HG03066 (cell line): ENCODE measurements around the gene BTBD18.

ENCODE experiments used
- ATAC-seq: cut with Tn5 transposase; IDR thresholded peaks from one replicate; pipeline ENCODE4 v1.9.1; 2021; ENCODE audit warnings: low read depth; ENCODE audit not compliant: unreplicated experiment

BTBD18 gene

DNA sequence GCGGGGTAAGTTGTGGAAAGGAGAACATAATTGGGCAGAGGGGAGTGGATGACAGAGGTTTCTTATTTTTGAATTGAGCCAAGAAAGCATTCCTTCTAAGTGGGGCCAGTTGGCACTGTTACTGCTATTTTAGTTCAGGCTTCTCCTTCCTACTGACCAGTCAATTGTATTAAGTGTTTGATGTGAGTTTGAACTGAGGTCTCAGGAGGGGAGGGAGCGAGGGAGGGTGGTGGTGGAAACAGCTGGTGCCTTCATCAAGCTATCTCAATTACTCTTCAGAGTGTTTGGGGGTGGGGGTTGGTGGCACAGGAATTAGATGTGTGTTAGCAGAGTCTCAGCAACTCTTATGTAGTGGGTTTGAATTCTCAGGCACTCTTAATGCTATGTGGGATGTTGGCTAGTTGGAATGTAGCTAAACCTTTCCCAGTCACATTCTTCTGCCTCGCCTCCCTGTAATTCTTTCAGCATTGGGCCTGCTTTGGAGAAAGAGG lies 24.5 kb upstream of the BTBD18 start:
- ATAC-seq: no peak

DNA sequence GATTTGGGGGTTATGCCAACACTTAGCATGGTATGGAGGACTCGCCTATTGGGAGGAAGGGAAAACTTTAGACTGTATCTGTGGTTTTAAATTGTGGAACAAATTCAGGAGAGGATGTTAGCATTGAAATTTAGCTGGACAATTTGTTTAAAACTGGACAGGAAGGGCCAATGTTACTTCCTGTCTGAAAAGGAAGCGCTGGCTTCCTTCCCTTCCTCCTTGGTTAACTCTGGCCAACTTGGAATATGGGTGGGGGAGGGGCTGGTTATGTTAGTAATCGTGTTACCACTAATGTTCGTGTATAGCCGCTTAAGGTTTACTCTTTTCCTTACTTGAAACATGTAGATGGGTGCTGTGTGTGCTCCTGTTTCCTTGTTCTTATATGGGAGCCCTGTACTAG lies 23.9 kb upstream of the BTBD18 start:
- no peak for ATAC-seq

DNA sequence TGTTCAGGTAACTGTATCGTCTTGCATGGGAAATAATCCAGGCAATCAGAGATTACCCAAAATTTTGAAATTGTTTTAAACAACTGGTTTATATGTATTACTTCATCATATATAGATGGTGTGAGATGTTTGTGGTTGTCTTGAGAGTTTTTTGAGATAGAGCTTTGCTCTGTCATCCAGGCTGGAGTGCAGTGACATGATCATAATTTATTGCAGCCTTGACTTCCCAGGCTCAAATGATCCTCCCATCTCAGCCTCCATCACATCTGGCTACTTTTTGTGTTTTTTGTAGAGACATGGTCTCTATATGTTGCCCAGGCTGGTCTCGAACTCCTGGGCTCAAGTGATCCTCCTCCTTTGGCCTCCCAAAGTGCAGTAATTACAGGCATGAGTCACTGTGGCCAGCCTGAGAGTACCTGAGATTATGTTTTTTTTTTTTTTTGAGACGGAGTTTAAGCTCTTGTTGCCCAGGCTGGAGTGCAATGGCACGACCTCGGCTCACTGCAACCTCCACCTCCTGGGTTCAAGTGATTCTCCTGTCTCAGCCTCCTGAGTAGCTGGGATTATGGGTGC lies 21.5 kb upstream of the BTBD18 start:
- ATAC-seq: no peak

DNA sequence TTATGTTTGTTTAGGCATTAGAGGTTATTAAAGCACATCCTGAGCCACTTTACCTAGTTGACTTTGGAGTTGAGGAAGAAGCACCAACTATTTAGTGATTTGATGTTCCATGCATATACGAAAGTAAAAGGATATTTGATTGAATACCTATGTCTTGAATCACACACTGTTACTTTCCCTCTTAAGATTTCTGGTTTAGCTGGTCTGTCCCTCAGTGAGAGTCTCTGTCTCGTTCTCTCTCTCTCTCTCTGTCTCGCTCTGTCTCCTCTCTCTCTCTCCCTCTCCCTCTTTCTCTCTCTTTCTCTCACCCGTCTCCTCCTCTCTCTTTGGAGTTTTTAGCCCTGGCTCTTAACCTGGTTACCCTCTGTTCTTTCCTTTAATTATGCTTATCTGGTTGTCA lies 20.9 kb upstream of the BTBD18 start:
- ATAC-seq: no peak

DNA sequence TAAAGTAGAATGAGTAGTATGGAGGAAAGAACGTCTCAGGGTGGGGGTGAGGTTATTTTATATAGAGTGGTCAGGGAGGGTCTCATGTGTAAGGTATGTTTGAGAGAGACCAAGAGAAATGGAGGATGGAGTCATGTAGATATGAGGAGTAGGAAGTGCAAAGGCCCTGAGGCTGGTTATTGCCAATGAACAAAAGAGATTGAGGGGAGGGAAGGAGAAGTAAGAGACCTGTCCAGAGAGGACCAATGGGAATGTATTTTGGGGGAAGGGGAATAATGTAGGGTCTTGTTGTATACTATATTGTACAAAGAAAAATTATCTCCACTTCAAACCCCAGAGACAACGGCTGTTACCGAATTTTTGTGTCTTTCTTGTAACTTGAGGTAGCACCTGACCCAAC lies 19.7 kb upstream of the BTBD18 start:
- ATAC-seq: no peak

DNA sequence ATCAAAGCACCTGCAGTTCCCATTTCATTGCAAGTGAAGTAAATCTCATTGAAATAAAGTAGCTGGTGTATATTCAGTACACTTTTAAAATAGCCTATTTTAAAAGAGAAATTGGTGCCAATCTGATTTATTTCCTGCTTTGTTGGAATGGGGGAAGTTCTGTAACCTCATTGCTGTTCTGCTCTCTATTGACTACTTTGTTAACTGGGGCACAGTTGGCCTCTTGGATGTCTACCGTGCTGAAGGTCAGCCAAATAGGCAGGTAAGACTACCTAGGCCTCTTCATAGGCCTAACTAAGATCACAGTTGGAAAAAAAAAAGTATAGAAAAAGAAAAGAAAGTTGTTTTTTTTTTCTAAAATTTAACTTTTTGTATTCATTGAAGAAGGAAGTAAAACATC lies 19.2 kb upstream of the BTBD18 start:
- no peak for ATAC-seq

DNA sequence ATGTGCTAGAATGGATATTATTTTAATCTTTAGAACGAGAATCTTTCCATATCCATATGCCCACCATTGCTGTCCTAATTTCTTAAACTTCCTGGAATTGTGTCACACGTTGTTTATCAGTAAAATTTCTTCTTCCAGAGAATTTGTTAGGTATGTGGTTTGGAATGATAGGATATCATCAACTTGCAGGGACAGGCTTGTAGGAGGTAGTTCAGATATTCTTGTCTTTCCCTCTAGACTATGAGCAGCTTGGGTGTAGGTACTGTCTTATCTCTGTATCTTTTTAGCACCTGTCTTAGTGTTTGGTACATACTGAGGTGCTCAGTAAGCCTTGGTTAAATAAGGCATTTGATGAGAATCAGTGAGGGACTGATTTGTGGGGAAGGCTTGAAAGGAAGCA lies 13.4 kb upstream of the BTBD18 start:
- ATAC-seq: no peak

DNA sequence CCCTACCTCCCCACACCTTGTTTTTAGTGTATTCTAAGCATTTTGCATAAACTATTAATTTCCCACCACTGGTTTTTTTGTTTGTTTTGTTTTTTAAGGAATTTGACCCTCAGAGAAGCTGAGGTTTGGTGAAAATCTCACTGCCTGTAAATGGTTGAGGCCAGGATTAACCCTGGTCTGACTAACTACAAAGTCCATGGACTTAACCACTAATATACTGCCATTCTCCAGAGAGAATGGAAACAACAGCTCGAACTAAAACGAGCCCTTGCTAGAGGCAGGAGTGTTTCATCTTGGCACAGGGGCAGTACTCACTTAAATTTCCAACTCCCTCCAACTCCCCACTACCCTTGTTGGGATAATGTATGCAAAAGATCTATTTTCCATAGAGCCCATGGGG lies 12.9 kb upstream of the BTBD18 start:
- no peak for ATAC-seq

DNA sequence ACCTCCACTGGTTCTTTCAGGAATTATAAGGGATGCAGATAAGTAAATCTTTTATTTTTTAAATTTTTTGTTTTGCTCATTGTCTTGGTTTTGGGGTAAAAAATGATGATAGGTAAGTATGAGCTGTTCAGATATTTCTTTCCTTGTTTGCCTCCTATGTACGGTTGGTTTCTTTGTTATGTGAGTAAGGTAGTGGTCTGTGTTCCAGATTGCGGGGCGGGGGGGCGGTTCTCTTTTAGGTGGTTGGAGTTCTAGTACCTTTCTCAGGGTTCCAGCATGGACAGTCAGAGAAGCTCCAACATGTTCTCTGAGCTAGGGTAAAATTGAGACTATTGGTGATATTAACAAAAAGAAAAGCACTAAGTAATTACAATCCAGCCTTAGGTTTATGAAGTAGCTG lies 12.4 kb upstream of the BTBD18 start:
- no peak for ATAC-seq

DNA sequence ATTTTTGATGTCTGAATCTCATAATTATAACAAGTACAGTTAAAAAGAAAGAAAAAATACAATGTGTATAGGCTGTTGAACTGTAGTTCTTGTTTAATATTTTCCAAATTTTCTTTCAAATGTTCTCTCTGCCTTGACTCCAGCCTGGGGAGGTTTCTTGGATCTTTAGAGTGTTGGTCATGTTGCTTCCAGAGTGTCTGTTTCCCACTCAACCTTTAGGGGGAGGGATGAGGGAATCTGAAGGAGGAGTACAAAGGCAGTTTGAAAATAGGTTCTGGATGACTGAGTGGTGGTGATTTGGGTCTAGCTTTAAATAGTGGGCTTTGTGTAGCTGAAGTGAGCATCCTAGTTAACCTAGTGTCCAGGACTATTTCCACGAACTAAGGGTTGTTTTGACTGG lies 11.9 kb upstream of the BTBD18 start:
- no peak for ATAC-seq

DNA sequence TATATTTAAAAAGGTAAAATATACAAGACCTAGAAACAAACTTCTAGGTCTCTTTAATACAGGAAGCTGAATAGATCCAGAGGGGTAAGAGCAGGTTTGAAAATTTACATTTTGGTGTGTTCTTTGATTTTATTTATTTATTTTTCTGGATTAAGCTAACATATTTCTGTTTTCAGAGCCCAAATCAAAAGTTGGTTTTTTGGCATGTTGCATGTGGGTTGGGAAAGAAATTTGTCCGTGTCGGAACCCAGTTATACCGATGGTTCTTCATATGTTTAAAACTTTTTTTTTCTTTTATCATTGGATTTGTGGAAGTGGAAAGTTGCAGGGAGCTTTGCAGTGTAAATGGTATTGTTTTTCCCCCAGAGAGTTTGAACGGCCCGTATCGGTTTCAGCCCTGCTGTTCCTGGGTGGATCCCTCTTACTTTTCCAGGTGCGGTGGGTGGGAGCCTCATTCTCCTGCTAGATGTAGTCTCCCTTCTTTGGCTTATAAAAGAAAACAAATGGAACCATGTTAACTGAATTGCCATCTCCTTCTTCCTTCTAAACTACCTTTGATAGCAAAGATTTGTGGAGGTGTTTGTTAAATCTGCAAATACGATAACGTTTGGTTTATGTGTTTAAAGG lies 10.7 kb upstream of the BTBD18 start:
- no peak for ATAC-seq

DNA sequence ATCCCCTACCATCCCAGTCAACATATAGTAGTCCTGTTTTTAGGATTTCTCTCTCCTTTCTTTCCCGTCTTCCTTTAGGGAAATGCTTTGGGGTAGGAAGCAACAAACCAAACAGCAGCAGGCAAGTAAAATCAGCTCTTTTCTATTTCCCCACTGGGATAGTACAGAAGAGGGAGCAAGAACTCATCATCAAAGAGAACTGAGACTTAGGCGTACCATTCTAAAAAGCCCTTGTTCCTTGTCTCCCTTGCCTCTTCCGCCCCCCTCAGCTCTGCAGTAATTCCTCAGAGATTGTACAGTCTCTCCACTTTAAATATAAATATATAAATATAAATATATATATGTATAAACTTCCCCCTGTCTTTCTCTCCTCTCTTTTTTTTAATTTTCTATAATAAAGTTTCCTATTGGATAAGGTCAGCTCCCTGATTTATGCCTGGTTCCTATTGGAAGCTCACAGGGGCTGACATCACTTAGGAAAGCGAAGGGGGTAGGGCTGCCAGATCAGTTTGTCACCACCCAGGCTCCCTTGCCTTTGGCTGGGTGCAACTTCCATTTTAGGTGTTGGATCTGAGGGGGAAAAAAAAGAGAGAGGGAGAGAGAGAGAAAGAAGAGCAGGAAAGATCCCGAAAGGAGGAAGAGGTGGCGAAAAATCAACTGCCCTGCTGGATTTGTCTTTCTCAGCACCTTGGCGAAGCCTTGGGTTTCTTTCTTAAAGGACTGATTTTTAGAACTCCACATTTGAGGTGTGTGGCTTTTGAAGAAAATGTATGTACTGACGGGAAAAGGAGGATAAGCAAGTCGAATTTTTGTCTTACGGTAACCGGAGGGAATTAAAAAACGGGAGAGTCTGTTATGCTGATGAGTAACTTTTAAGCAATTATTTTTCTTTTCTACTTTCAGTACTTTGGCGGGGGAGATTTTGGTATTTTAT lies 9.9 kb upstream of the BTBD18 start, which contains the start of gene CTNND1:
TSS of gene CTNND1 (plus strand) at position 502 of the 934 bp plus-strand sequence. CDS start 29,677 bp downstream, outside the sequence.
- peak; percentile 91 for ATAC-seq

DNA sequence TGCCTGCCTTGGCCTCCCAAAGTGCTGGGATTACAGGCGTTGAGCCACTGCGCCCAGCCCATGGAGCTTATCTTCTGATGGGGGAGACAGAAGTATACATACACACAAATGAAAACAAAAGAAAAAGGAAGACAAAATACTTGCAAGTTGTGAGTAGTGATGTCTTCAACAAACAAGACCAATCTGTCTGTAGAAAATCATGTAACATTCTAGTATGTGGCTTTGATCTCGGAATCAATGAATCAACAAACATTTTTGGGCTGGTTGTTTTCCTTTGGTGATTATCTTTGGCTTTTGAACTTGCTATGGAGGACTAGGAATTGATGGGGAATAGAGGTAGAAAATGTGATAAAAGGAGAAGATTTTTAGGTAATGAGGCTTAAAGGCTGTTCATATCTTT lies 6.6 kb upstream of the BTBD18 start:
- no peak for ATAC-seq

DNA sequence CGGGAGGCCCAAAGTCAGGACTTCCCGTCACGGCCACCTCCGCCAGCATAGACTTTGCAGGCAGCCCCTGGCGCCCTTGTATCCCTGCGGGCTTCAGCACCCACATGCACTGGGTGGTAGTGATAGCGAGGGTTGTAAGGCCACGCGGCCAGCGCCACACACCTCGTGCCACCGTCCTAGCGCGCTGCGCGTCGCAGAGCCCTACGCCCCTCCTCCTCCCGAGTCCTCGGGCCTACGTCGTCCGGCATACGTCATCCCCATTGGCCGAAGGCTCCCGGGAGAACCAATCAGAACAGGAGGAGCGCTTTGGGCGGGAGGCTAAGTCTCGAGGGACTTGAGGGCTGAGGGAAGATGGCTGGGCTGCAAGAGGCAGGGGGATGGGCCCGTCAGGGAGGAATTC lies 1.3 kb upstream of the BTBD18 start:
- ATAC-seq: no peak

DNA sequence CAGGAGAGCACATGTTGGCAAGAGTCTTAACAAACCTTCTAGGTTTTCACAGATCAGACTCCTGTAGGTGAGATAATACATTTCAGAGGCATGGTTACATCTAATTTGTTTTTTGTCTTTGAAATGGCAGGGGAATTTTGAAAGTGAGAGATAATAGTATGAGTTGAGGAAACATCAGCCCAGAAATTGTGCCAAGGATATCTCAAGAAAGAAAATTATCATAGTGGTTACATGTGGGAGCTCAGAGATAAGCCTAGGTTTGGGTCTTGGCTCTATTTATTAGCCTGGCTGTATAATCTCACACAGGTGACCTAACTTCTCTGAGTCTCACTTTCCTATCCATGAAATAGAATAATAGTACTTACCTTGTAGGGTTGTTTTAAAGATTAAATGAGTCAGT lies 443 bp downstream of the BTBD18 start:
- no peak for ATAC-seq

DNA sequence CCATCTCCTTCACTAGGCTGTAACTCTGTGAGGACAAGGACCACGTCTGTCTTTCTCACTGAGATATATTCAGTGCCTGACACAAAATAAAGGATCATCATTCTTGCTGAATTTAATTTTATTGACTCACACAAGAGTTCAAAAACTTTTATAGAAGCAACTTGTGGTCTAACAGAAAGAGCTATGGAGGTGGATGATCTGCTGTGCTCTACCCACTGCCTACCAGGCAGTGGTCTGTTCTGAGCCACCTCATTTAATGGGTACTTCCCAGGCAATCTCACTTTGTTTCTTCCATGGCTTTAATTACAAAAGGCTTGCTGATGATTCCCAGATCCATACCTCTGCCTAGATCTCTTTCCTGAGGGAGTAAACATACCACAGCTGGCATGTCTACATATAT lies 4.7 kb downstream of the BTBD18 start:
- no peak for ATAC-seq

DNA sequence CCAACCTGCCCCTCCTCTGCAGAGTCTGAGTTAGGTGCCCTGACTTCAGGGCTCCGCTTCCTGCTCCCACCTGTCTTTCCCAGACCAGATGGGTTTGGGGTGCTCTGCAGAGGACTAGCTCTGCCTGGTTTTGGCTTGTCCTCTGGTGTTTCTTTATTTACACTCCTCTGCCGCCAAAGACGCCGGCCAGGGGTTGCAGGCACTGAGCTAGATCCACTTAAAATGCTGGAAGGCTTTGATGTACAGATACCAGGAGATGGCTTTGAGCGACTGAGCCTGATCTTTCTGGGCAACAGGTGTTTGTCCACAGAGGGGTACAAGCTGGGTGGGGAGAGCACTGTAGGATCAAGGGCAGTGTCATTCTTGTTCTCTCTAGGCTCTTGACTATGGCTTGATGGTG lies 6.4 kb downstream of the BTBD18 start:
- ATAC-seq: no peak

DNA sequence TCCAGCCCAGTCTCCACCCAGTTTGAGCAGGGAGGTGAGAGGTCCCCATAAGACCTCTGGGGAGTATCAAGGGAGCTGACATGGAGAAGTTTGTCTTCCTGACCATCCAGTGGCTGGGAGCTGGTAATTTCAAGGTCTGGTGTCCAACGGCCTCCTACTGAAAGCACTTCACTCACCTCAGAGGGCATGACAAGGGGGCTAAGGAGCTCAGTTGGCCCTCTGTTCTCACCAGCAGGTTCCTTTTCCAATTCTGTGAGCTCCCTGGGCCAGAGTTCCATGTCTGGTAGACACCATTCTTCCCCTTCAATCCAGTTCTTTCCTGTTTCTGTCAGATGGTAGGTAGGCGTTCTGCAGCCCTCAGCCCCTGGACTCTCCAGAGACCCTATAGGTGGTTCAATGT lies 7.3 kb downstream of the BTBD18 start:
- no peak for ATAC-seq

DNA sequence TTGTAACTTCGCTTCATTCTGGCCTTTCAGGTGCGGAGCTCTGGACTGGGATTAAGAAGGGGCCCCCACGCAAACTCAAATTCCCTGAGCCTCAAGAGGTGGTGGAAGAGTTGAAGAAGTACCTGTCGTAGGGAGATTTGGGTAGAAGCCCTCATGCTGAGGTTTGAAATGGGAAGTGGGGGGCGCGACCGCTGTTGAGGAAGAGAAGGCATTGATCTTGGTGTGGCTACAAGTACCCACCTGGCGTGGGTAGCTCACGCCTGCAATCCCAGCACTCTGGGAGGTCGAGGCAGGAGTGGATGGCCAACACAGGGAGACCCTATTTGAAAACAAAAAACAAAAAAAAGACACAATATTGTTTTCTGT lies 9.5 kb downstream of the BTBD18 start:
- no peak for ATAC-seq

DNA sequence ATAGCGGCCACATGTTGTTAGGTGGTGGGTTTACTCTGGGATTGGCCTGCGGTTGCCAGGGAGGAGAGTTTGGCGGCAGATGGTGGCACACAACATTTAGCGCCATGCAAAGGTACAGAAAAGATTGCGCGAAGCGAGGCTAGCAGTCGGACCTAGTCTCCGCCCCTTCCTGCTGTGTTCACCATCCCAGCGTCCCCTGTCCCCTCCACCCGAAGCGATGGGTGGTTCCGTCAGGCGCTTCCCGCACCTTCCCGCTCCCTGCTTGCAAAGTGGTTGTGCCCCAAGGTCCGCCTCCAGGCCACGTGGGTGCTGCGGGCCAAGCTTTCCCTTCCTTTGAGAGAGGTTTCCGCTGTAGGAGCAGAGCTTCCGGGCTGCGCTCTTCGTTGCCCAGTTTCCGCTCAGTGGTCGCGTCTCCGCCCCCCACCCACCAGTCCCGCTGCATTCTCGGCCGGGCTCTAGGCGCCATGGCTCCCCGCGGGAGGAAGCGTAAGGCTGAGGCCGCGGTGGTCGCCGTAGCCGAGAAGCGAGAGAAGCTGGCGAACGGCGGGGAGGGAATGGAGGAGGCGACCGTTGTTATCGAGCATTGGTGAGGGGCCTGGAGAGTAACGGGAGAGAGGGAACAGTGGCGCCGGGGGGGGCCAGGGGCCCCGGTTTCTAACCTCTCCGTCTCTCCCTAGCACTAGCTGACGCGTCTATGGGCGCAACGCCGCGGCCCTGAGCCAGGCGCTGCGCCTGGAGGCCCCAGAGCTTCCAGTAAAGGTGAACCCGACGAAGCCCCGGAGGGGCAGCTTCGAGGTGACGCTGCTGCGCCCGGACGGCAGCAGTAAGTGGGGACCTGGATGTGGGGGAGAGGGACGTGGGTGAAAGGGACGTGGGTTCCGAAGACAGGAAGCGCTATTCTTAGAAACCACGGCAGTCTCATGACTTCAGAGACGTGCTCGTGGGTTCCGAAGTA lies 10.2 kb downstream of the BTBD18 start, which contains the start of gene SELENOH:
TSS of gene SELENOH (plus strand) at position 360 of the 955 bp plus-strand sequence. CDS start at position 465, 105 bp downstream.
- ATAC-seq: peak; percentile 85
